Activated CD4-positive, CD25-positive, alpha-beta regulatory T cell (primary cell): ENCODE data around the gene EDEM2.
"Not testable (repeated sequence)": the region's sequence is repeated elsewhere in the genome, so short reads cannot be mapped to it uniquely, and the experiment has no call there.

ENCODE experiments used
- DNase-seq, 4 experiments: peaks; one replicate each; lab custom pipeline; 2025; lab: John Stamatoyannopoulos, UW

The EDEM2 gene, protein sequence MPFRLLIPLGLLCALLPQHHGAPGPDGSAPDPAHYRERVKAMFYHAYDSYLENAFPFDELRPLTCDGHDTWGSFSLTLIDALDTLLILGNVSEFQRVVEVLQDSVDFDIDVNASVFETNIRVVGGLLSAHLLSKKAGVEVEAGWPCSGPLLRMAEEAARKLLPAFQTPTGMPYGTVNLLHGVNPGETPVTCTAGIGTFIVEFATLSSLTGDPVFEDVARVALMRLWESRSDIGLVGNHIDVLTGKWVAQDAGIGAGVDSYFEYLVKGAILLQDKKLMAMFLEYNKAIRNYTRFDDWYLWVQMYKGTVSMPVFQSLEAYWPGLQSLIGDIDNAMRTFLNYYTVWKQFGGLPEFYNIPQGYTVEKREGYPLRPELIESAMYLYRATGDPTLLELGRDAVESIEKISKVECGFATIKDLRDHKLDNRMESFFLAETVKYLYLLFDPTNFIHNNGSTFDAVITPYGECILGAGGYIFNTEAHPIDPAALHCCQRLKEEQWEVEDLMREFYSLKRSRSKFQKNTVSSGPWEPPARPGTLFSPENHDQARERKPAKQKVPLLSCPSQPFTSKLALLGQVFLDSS

DNA sequence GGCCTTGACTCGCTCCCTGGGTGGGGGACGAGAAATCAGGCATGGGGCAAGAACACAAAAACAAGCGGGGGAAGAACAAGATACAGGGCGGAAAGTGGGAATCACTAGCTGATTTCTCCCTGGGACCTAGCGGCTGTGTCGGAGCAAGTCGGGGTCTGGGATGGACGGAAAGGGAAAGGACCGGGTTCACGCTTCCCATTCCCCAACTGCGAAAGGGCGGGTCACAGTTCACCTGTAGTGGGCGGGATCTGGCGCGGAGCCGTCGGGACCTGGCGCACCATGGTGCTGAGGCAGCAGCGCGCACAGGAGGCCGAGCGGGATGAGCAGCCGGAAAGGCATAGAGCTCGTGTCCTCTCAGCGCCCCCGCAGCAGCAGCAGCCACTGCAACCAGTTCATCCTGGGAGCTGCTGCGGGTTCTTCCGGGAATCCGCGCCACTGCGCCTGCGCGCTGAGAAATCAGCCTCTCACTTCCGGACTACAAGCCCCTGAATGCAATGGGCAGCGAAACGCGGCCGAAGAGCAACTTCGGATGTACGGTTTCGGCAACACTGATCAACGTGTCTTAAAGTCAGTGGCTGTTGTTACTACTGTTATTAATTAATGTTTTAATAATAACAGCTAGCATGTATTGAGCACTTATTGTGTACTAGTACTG is at the start of gene EDEM2:
TSS of gene EDEM2 (minus strand) at position 417 of the 655 bp plus-strand sequence. CDS start at position 339, 78 bp downstream.
- DNase-seq: peak; percentile 77 to 90 (median 83)

DNA sequence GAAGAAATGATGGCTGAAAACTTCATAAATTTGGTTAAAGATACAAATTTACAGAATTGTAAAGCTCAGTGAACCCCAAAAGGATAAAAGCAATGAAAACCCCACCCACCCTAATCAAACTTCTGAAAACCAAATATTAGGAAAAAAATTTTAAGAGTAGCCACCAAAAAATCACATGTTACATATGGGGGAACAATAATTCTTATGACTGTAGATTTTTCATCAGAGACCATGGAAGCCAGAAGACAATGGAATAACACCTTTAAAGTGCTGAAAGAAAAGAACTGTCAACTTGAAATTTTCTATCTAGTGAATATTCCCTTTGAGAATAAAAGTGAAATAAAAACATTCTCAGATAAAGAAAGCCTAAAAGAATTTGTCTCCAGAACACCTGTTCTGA is 49.2 kb upstream of the EDEM2 start:
- DNase-seq: no peak

DNA sequence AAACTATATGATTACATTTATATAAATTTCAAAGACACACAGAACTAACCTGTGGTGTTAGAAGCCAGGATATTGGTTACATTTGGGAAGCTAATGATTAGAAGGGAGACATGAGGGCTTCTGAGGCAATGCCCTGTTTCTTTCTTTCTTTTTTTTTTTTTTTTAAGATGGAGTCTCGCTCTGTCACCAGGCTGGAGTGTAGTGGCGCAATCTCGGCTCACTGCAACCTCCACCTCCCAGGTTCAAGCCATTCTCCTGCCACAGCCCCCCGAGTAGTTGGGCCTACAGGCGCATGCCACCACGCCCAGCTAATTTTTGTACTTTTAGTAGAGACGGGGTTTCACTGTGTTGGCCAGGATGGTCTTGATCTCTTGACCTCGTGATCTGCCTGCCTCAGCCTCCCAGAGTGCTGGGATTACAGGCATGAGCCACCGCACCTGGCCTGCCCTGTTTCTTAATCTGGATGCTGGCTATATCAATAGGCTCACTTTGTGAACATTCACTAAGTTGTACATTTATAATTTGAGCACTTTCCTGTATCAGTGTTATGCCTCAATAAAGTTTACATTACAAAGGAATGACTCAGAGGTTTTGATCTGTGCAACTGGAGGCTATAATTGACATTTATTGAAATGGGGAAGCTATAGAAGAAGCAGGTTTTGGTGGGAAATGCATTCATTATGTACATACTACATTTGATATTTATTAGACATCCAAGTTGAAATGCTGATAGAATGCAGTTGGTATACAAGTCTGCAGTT is 46.1 kb upstream of the EDEM2 start:
- DNase-seq: not testable (repeated sequence)

DNA sequence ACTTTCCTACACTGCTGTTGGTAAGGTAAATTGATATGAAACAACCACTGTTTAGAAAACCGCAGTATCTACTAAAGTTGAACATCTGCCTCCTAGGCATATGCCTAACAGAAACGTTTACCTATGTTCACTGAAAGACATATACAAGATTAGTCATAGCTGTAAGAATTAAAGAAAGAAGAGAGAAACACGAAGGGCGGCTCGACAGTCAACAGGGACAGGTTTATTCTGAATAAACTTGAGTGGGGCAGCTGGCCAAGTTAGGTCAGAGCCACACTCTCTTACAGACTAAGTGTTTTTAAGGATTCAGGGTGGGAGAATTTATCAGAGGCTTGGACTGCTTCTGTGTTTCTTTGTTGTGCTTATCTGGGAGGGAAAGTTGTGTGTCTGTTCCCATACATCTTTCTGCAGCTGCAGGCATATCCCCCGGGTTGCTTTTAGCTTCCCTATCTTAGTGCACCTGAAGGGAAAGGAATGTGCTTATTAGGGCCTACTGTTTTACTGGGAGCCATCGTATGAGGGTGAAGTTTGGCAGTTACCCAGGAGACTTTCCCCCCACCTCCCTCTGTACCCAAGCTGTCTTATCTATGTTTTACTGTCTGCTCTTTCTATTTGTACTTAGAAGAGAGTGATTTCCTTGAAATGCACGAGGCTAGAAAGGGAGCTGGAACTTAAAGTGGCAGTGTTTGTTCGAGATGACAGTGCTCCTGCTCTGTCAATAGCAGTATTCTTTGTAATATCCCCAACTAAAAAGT is 45.2 kb upstream of the EDEM2 start:
- no peak for DNase-seq

DNA sequence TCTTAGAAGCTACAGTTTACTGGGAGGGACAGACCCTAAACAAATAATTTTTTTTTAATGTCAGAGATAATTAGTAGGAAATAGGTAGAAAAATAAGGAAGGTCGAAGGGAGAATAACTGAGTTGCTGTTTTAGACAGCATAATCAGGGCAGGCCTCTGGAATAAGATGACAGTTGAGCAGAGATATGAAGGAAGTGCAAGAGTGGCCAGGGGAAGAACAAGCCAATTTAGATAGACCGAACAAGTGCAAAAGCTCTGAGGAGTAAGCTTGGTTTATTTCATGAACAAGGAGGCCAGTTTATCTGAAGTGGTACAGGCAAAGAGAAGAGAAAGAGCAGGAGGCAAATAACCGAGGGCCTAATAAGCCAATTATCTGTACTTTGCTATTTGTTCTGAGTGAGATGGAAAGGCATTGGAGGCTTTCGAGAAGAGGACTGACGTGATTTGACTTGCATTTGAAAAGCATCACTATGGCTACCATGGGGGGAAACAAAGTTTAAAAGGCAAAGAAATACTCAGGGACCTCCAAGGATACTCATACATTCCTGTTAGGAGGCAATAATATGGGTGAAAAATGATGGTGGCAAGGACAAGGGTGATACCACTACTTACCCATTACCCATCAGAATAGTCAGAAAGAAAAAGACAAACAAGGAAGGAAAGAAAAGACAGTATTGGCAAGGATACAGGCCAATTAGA is 44.4 kb upstream of the EDEM2 start:
- DNase-seq: no peak

DNA sequence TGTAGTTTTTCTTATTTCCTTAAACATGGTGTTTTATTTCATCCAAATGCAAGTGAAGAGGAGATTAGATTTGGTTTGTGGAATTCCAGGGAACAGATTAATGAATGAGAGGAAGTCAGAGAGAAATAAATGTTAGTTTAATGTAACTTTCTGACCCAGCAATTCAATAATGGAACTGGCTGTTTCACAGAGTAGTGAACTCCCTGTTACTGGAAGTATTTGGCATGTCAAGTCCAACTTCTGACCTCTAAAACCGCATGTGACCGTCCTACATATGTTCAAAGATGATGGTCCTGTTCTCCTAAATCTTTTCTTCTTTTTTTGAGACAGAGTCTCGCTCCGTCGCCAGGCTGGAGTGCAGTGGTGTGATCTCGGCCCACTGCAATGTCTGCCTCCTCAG is 43.4 kb upstream of the EDEM2 start:
- no peak for DNase-seq

DNA sequence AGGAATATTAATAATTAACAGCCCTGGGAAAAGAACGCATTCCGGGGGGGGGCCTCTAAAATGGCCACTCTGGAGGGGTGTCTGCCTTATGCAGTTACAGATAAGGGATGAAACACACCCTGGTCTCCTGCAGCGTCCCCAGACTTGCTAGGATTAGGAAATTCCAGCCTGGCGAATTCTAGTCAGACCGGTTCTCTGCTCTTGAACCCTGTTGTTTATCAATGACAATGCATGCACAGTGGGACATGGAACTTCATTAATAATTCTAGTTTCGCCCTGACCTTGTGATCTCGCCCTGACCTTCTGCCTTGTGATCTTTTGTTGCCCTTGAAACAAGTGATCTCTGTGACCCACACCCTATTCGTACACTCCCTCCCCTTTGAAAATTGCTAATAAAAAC is 42.1 kb upstream of the EDEM2 start:
- not testable (repeated sequence) for DNase-seq

DNA sequence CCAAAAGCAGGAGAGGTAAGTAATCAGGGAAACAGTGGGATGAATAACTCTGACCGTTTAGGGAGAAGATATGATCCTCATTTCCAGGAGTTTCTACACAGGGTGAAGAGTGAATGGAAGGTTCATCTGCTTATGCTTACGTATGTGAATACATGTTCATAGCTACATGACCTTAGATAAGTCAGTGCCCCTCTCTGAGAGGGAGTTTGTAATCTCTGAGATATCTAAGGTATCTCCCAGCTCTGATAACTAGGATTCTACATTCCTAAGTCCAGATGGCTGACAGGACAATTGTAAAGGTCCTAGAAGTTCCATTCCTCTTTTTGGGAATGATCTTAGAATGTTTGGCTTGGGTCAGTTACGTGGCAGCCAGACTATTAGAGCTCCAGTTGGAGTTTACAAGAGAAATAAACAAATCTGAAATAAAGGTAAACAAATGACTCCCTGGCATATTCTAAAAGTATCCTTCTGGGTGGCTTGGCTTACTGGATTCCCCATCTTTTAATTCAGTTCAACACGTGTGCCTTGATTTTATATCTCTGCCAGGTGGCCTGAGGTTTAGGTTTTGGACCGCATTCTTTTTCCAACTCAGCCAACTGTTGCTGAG is 40.6 kb upstream of the EDEM2 start:
- no peak for DNase-seq

DNA sequence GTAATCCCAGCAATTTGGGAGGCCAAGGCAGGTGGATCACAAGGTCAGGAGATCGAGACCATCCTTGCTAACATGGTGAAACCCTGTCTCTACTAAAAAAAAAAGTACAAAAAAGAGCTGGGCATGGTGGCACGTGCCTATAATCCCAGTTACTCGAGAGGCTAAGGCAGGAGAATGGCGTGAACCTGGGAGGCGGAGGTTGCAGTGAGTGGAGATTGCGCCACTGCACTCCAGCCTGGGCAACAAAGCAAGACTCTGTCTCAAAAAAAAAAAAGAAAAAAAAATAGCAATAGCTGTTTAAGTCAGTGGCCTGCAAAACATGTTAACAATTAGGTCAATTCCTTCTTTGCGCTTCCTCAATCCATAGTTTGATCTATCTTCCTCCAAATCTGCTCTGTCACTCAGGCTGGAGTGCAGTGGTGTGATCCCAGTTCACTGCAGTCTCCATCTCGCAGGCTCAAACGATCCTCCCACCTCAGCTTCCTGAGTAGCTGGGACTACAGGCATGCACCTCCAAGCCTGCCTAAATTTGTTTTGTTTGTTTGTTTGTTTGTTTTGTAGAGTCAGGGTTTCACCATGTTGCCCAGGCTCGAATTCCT is 39.7 kb upstream of the EDEM2 start:
- not testable (repeated sequence) for DNase-seq

DNA sequence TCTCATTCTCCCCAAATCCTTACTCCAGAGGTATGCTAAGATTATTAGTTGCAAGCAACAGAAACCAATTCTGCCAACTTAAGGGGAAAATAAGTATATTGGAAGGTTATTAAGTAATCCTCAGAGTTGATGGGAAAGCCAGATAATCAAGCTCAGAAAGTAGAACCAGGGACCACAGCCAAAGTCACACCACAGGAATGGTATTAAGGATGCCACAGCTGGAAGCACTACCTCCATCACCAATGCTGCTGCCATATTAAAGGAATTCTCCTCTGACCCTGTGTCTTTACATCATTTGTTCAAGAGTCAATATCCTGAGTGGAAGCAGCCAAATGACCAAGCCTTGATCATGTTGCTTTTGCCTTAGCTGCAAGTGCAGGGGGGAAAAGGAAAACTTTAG is 34.6 kb upstream of the EDEM2 start:
- DNase-seq: no peak

DNA sequence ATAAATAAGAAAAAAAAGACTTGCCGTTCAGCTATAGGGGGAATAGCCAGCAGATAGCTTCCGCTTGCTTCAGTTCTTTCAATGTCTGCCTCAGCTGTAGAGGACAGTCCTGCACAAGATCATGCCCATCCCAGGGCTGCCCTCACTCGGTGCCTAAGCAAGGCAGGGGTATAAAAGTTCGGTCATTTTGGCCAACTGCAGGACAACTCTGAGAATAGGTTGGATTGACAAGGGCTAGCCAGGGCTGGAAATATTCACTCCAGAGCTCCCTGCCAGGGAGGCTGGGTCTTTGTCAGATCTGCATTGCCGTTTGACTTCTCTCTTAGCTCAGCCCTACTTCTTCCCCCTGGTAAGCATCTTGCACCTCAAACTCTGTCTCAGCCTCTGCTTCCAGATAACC is 33.1 kb upstream of the EDEM2 start:
- DNase-seq: no peak

DNA sequence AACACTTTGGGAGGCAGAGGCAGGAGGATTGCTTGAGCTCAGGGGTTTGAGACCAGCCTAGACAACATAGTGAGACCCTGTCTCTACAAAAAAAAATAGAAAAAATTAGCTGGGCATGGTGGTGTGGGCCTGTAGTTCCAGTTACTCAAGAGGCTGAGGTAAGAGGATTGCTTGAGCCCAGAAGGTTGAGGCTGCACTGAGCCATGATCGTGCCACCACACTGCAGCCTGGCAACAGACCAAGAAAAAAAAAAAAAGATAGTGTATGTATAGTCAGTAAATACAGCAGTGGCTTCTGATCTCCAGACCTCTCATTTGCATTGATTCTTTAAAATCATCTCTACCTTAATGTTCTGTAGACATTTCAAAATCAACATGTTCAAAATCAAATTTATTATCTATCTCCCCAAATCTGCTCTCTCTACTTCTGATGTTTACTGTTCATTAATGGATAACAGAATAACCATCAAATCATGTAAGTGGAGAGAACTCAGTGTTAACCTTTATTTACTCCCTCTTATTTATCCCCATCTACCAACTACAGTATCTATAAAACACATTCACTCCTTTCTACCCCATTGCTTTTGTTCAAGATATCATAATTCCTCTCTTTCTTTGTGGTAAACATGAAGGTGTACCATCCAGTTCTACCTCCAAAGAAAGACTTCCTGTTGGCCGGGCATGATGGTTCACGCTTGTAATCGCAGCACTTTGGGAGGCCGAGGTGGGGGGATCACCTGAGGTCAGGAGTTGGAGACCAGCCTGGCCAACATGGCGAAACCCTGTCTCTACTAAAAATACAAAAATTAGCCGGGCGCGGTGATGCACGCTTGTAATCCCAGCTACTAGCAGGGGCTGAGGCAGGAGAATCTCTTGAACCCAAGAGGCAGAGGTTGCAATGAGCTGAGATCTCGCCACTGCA is 32.4 kb upstream of the EDEM2 start:
- DNase-seq: no peak

DNA sequence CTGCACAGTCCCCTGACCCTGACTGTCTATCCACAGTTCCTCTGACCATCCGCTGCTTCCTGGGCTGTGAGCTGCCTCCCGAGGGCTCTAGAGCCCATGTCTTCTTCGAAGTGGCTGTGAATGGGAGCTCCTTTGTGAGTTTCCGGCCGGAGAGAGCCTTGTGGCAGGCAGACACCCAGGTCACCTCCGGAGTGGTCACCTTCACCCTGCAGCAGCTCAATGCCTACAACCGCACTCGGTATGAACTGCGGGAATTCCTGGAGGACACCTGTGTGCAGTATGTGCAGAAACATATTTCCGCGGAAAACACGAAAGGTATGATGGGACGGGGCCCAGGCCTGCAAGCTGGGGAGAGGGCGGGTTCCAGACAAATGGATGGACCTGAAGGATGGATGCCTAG is 29.0 kb upstream of the EDEM2 start:
- no peak for DNase-seq

DNA sequence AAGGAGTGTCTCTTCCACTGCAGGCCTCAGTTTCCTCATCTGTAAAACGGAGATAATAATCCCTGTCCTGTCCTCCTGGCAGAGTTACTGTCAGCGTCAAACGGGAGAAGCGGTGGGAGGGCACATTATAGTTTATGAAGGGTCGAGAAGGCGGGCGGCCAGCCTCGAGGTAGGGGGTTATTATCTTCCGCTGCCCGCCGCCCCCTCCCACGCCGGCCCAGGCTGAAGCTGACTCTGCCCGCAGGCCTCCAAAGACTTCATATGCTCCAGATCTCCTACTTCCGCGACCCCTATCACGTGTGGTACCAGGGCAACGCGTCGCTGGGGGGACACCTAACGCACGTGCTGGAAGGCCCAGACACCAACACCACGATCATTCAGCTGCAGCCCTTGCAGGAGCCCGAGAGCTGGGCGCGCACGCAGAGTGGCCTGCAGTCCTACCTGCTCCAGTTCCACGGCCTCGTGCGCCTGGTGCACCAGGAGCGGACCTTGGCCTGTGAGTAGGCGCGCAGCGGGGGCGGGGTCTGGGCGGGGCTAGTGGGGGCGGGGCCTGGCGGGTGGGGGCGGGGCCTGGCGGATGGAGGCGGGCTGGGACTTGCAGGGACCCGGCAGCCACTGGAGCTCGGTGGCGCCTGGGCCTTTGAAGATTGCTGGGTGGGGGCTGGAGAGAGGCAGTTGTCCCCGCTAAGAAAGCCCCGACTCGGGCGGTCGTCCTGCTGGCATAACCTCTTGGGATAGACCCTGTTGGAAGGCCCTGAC is 27.5 kb upstream of the EDEM2 start:
- DNase-seq: no peak

DNA sequence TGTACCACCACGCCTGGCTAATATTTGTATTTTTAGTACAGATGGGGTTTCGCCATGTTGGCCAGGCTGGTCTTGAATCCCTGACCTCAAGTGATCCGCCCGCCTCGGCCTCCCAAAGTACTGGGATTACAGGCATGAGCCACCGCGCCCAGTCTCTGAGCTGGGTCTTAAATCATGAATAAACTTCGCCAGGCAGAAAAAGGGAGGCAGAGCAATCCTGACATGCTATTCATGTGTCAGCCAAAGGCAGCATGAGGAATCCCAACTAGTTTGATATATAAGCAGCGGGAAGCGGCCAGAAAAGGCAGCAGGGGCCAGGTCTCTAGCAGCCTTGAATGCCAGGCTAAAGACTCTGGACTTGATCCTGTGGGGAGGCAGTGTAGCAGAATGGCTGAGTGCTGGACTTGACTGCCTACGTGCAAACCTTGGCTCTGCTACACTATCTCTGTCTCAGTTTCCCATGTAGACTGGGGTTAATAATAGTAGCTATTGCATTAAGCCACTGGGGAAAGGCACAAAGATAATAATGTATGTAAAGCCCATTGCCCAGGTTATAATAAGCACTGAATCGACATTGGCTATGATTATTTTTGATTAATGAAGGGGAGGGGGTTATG is 26.5 kb upstream of the EDEM2 start:
- no peak for DNase-seq

DNA sequence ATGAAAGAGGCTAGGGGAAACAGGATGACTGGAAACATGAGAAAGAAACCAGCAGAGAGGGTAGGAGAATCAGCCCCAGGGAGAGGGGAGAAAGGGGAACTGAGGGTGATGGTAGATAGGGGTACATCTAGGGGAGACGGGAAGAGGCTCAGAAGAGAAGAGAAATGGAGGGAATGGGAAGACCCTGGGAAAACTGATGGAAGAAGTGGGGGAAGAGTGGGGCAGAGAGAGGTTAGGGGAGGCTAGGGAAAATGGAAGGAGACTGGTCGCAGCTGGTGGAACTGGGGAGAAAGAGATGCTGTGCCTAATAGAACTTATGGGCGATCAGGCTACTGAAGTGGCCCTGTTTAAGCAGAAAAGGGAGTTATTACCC is 25.3 kb upstream of the EDEM2 start:
- DNase-seq: no peak

DNA sequence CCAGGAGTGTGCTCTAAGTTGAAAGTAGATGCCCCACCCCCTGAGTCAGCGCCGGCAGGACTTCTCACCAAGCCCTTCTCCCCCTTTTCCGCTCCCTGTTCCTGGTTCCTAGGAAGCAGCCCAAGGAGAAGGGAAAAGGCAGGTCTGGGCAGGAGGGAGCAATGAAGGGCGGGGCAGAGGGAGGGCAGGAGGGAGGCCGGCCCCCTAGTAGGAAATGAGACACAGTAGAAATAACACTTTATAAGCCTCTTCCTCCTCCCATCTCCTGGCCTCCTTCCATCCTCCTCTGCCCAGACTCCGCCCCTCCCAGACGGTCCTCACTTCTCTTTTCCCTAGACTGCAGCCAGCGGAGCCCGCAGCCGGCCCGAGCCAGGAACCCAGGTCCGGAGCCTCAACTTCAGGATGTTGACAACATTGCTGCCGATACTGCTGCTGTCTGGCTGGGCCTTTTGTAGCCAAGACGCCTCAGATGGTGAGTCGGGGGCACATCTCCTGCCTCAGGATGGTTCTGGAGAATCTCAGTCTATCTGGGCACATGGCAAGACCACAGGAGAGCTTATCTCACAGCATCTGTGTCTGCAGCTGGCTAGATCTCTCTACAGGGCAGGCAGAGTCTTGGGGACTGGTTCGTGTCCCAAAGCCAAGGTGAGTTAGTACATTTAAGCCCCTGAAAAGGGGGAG is 24.8 kb upstream of the EDEM2 start, which contains the start of gene PROCR:
TSS of gene PROCR (plus strand) at position 320 of the 681 bp plus-strand sequence. CDS start at position 403, 83 bp downstream.
- no peak for DNase-seq
